Measurements from ENCODE around the gene AURKAIP1.

GRCh38 chr1:1355416-1355815 is 19.6 kb downstream of the AURKAIP1 start:
- TF ChIP-seq CTCF (IDR thresholded peaks at IDR 0.05) (no peak), EP300 (IDR thresholded peaks at IDR 0.05) (no peak), POLR2A (IDR thresholded peaks at IDR 0.05) (no peak)

Measured in ovary (tissue), 3 donors.